ENCODE measurements around the gene SPTB. TPM values are rescaled to one million over a fixed set of nuclear protein-coding genes. Genes with fewer than 3 reads are reported as not detected.

Gene SPTB
- total and polyA plus RNA-seq, 2 experiments from 2014 or later, result 1.1 to 1.7 TPM

GRCh38 chr14:64779472-64779871, 100.2 kb downstream of the SPTB start:
- H3K4me2 ChIP-seq, result no peak overlapping the region
- no peaks in the 10 kb centered on the region for H3K9me2 ChIP-seq (replicated peaks; ENCODE audit: insufficient read depth)
- no peak overlapping the region for H3K4me3 ChIP-seq
- TF ChIP-seq EZH2 (IDR thresholded peaks at IDR 0.05; ENCODE audit: borderline replicate concordance), result no peak
- no peak for TF ChIP-seq EZH2phosphoT487 (IDR thresholded peaks at IDR 0.05; ENCODE audit: low read depth, severe bottlenecking, unreplicated experiment)
- TF ChIP-seq, protein P1, sequence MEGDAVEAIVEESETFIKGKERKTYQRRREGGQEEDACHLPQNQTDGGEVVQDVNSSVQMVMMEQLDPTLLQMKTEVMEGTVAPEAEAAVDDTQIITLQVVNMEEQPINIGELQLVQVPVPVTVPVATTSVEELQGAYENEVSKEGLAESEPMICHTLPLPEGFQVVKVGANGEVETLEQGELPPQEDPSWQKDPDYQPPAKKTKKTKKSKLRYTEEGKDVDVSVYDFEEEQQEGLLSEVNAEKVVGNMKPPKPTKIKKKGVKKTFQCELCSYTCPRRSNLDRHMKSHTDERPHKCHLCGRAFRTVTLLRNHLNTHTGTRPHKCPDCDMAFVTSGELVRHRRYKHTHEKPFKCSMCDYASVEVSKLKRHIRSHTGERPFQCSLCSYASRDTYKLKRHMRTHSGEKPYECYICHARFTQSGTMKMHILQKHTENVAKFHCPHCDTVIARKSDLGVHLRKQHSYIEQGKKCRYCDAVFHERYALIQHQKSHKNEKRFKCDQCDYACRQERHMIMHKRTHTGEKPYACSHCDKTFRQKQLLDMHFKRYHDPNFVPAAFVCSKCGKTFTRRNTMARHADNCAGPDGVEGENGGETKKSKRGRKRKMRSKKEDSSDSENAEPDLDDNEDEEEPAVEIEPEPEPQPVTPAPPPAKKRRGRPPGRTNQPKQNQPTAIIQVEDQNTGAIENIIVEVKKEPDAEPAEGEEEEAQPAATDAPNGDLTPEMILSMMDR (IDR thresholded peaks at IDR 0.05; ENCODE audit: poor library complexity), result no peak
- H3K79me2 ChIP-seq, result no peaks in the 10 kb centered on the region
- H3K27ac ChIP-seq, result no peak overlapping the region
- WGBS (ENCODE audit: low lambda C conversion rate, missing lambda C conversion rate), result 95% methylated on average over 7 of the region's 7 CpGs
- H3K27me3 ChIP-seq, result no peaks in the 10 kb centered on the region
- no peak overlapping the region for H2AFZ ChIP-seq
- no peaks in the 10 kb centered on the region for H4K20me1 ChIP-seq (ENCODE audit: insufficient read depth, poor library complexity, severe bottlenecking)
- no peak for DNase-seq (ENCODE audit: low spot score)
- H3K36me3 ChIP-seq (replicated peaks; ENCODE audit: insufficient read depth, low read depth), result no peaks in the 10 kb centered on the region
- H3K9me3 ChIP-seq (ENCODE audit: low read depth), result no peaks in the 10 kb centered on the region
- no peaks in the 10 kb centered on the region for H3K4me1 ChIP-seq (ENCODE audit: insufficient read depth)

- 89% methylated on average over 7 of the region's 7 CpGs for WGBS (ENCODE audit: low lambda C conversion rate, missing lambda C conversion rate)
- H2AFZ ChIP-seq, result no peak overlapping the region
Measured at GRCh38 chr14:64778104-64778754, 101.5 kb downstream of the SPTB start.

DNA sequence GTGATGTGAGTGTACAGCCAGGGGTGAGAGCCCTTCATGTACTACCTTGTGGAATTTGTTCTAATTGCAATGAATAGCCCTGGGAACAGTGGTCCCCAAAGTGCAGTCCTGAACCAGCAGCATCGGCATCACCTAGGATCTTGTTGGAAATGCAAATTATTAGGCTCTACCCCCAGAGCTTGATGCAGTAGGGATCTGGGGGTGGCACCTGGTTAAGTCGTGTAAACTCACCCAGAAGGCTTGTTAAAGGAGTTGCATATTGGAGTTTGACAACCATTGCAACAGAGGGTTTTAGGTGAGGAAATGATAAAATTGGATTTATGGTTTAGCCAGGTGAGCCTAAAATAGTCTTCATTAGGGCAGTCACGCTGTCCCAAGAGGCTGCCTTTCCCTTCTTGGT, 102.2 kb downstream of the SPTB start:
- Histone ChIP-seq H3K4me1 (ENCODE audit: insufficient read depth) (no peaks in the 10 kb centered on the region), H3K9me2 (replicated peaks; ENCODE audit: insufficient read depth) (no peaks in the 10 kb centered on the region), H3K36me3 (replicated peaks; ENCODE audit: insufficient read depth, low read depth) (no peaks in the 10 kb centered on the region), H3K27ac (no peak overlapping the region), H3K79me2 (no peaks in the 10 kb centered on the region), H2AFZ (no peak overlapping the region), H3K4me2 (no peak overlapping the region), H4K20me1 (ENCODE audit: insufficient read depth, poor library complexity, severe bottlenecking) (no peaks in the 10 kb centered on the region), H3K27me3 (no peaks in the 10 kb centered on the region), H3K4me3 (no peak overlapping the region), H3K9me3 (ENCODE audit: low read depth) (no peaks in the 10 kb centered on the region)
- no peak for DNase-seq (ENCODE audit: low spot score)
- TF ChIP-seq EZH2 (IDR thresholded peaks at IDR 0.05; ENCODE audit: borderline replicate concordance) (no peak), EZH2phosphoT487 (IDR thresholded peaks at IDR 0.05; ENCODE audit: low read depth, severe bottlenecking, unreplicated experiment) (no peak)
- TF ChIP-seq, protein P1 (IDR thresholded peaks at IDR 0.05; ENCODE audit: poor library complexity), result no peak
- WGBS (ENCODE audit: low lambda C conversion rate, missing lambda C conversion rate), result 93% methylated on average over 3 of the region's 3 CpGs

More at GRCh38 chr14:64778104-64778754, 101.5 kb downstream of the SPTB start:
- Histone ChIP-seq H4K20me1 (ENCODE audit: insufficient read depth, poor library complexity, severe bottlenecking) (no peaks in the 10 kb centered on the region), H3K27me3 (no peaks in the 10 kb centered on the region), H3K9me2 (replicated peaks; ENCODE audit: insufficient read depth) (no peaks in the 10 kb centered on the region), H3K36me3 (replicated peaks; ENCODE audit: insufficient read depth, low read depth) (no peaks in the 10 kb centered on the region), H3K4me1 (ENCODE audit: insufficient read depth) (no peaks in the 10 kb centered on the region), H3K27ac (no peak overlapping the region), H3K9me3 (ENCODE audit: low read depth) (no peaks in the 10 kb centered on the region), H3K4me2 (no peak overlapping the region), H3K4me3 (no peak overlapping the region), H3K79me2 (no peaks in the 10 kb centered on the region)
- no peak for TF ChIP-seq EZH2phosphoT487 (IDR thresholded peaks at IDR 0.05; ENCODE audit: low read depth, severe bottlenecking, unreplicated experiment)
- TF ChIP-seq, protein P1 (IDR thresholded peaks at IDR 0.05; ENCODE audit: poor library complexity), result no peak
- TF ChIP-seq EZH2 (IDR thresholded peaks at IDR 0.05; ENCODE audit: borderline replicate concordance), result no peak
- DNase-seq (ENCODE audit: low spot score), result no peak

Data from hepatocyte (in vitro differentiated cells).